HFFc6 (cell line): ENCODE results near the gene UNC45A. TPM values are rescaled to one million over a fixed set of nuclear protein-coding genes. Genes with fewer than 3 reads are reported as not detected.

Experiments used
- DNase-seq: peaks from one replicate; pipeline ENCODE4 v3.0.0-alpha.2; 2018
- H3K27ac Mint-ChIP-seq: 2 replicates; pipeline ENCODE4 v1.8.0; 2020; ENCODE audit warnings: mild to moderate bottlenecking, mixed read lengths
- H3K27me3 Mint-ChIP-seq: 2 replicates; pipeline ENCODE4 v1.8.0; 2021; ENCODE audit warnings: mild to moderate bottlenecking, moderate library complexity, mixed read lengths; ENCODE audit not compliant: insufficient read depth
- H3K36me3 Mint-ChIP-seq: 2 replicates; pipeline ENCODE4 v1.8.0; 2021; ENCODE audit warnings: low read depth, mixed read lengths
- H3K4me1 Mint-ChIP-seq: 2 replicates; pipeline ENCODE4 v1.8.0; 2020; ENCODE audit warnings: low read depth, mixed read lengths
- H3K4me3 Mint-ChIP-seq: 2 replicates; pipeline ENCODE4 v1.8.0; 2020; ENCODE audit warnings: mild to moderate bottlenecking, moderate library complexity, mixed read lengths
- H3K9me3 Mint-ChIP-seq: 2 replicates; pipeline ENCODE4 v1.8.0; 2020; ENCODE audit warnings: mild to moderate bottlenecking, mixed read lengths
- total RNA-seq, 6 experiments: library from RNA; stranded (reverse); fragmentation: NEBNext Ultra II Directional; extraction: Animal tissue kit (Norgen Biotek cat#: 25700); gene quantifications; 2 replicates in 1 of 6; 3 replicates in 5 of 6; pipeline ENCODE4 v1.2.3, GENCODE V29; 2021
- TF ChIP-seq, protein P1 (sequence below): fragments of 200-600 bp; sonication (generic); IDR thresholded peaks from 2 replicates; pipeline ENCODE4 v1.5.0; 2021; ENCODE audit warnings: antibody characterized with exemption, mild to moderate bottlenecking

Gene UNC45A
- total RNA-seq, 6 experiments from 2014 or later, result 65.3 to 77.5 (median 72.1) TPM

DNA sequence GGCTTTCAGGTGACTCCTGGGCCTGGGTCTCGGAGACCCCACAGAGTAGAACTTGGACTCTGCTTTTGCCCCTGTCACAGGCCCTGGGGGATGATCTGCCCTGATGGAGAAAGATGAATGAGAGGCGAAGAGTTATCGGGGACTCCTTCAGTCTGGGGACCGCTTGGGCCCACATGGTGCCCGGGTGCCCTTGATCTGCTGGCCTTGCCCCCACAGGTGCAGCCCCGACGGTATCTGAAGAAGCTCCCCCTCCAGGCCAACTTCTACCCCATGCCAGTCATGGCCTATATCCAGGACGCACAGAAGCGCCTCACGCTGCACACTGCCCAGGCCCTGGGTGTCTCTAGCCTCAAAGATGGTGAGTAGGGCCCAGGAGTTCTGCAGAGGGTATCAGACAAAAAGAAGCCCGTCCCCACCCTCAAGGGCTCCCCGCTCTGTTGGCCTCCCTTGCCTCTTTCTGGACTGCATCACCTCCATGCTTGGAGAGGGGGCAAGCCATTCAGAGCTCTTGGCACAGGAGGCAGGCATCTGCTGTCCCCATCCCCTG, 21.6 kb upstream of the UNC45A start:
- no peaks in the 10 kb centered on the region for H3K9me3 Mint-ChIP-seq
- no peaks in the 10 kb centered on the region for H3K27me3 Mint-ChIP-seq
- H3K4me1 Mint-ChIP-seq, result no peaks in the 10 kb centered on the region
- no peak overlapping the region for H3K4me3 Mint-ChIP-seq
- TF ChIP-seq, protein P1, sequence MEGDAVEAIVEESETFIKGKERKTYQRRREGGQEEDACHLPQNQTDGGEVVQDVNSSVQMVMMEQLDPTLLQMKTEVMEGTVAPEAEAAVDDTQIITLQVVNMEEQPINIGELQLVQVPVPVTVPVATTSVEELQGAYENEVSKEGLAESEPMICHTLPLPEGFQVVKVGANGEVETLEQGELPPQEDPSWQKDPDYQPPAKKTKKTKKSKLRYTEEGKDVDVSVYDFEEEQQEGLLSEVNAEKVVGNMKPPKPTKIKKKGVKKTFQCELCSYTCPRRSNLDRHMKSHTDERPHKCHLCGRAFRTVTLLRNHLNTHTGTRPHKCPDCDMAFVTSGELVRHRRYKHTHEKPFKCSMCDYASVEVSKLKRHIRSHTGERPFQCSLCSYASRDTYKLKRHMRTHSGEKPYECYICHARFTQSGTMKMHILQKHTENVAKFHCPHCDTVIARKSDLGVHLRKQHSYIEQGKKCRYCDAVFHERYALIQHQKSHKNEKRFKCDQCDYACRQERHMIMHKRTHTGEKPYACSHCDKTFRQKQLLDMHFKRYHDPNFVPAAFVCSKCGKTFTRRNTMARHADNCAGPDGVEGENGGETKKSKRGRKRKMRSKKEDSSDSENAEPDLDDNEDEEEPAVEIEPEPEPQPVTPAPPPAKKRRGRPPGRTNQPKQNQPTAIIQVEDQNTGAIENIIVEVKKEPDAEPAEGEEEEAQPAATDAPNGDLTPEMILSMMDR, result no peak
- no peak for DNase-seq
- peaks cover 12% of the 10 kb centered on the region for H3K36me3 Mint-ChIP-seq
- no peak overlapping the region for H3K27ac Mint-ChIP-seq

DNA sequence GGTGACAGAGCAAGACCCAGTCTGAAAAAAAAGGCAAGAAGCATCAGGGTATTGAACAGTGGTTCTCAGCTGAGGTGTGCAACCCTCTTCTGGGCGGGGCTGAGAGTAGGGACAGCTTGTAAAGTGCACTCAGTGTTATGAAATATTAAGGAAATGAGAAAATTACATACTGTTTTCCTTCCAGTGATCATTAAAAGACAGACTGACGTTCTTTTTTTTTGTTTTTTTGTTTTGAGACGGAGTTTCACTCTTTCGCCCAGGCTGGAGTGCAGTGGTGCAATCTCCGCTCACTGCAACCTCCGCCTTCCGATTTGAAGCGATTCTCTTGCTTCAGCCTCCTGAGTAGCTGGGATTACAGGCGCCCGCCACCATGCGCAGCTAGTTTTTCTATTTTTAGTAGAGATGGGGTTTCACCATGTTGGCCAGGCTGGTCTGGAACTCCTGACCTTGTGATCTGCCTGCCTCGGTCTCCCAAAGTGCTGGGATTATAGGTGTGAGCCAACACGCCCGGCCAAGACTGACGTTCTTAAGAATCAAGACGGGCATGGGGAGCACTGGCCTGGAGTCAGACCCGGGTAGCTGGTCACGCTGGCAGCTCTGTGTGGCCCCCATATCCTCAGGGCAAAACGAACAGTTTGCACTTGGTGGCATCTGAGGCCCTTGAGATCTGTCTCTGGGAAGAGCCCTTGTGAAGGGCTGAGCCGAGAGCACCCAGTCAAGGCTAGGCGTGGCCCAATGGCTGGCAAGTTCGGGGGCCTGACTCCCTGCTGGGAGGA, 20.6 kb upstream of the UNC45A start:
- Mint-ChIP-seq H3K4me1 (no peaks in the 10 kb centered on the region), H3K27ac (no peak overlapping the region), H3K36me3 (peaks cover 12% of the 10 kb centered on the region), H3K27me3 (no peaks in the 10 kb centered on the region), H3K4me3 (no peak overlapping the region), H3K9me3 (no peaks in the 10 kb centered on the region)
- TF ChIP-seq, protein P1, result no peak
- no peak for DNase-seq

DNA sequence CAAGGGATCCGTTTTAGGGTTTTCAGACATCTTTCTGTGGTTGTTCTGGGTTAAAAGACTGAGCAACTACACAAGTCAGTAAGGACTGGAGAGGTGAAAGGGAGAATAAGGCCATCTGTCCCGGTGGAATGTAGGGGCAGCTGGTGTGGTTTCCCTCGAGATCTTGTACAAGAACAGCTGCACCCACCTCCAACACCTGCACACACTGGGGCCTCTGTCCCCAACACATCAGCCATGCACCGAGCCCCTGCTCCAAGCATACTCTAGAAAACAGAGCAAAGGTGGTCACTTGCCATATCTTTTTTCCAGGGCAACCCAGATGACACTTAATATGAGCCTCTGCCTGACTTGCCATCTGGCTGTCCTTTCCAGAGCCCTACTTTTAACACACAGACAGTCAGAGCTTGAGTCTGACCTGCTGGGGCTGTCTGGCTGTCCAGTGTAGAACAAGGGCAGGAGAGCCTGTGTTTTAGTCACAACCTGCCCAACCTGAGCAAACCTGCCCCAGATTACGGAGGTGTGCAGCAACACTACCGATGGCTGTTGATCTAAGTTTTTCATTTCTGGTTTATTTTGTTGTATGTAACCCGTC, 19.8 kb upstream of the UNC45A start:
- H3K4me1 Mint-ChIP-seq, result no peaks in the 10 kb centered on the region
- peaks cover 12% of the 10 kb centered on the region for H3K36me3 Mint-ChIP-seq
- no peaks in the 10 kb centered on the region for H3K9me3 Mint-ChIP-seq
- H3K4me3 Mint-ChIP-seq, result no peak overlapping the region
- no peak overlapping the region for H3K27ac Mint-ChIP-seq
- no peak for DNase-seq
- TF ChIP-seq, protein P1, result no peak
- H3K27me3 Mint-ChIP-seq, result no peaks in the 10 kb centered on the region

DNA sequence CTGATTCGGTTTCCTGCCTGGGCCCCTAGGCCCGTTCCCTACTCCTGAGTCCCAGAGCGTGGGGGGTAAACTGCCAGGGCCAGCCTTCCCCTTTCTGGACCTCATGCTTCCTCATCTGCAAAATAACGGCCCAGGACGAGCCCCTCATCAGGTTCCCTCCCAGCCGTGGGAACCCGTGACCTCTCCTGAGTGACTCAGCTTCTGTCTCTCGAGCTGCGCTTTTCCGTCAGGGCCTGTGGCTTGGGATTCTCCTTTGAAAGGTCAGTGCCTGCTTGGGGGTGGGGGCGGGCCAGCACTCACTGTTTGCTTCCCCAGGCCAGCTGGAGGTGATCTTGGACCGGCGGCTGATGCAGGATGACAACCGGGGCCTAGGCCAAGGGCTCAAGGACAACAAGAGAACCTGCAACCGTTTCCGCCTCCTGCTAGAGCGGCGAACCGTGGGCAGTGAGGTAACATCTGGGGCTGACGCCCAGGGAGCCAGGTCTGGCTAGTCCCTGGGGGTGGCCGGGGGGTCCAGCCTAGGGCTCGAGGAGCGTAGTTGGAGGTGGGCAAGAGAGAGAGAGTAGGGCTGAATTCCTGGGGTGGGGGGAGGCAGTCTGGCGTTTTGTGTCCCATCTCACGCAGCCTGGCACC, 19.2 kb upstream of the UNC45A start:
- DNase-seq, result no peak
- Mint-ChIP-seq H3K9me3 (no peaks in the 10 kb centered on the region), H3K27me3 (no peaks in the 10 kb centered on the region), H3K27ac (no peak overlapping the region), H3K4me1 (no peaks in the 10 kb centered on the region), H3K36me3 (peaks cover 12% of the 10 kb centered on the region), H3K4me3 (no peak overlapping the region)
- TF ChIP-seq, protein P1, result no peak

DNA sequence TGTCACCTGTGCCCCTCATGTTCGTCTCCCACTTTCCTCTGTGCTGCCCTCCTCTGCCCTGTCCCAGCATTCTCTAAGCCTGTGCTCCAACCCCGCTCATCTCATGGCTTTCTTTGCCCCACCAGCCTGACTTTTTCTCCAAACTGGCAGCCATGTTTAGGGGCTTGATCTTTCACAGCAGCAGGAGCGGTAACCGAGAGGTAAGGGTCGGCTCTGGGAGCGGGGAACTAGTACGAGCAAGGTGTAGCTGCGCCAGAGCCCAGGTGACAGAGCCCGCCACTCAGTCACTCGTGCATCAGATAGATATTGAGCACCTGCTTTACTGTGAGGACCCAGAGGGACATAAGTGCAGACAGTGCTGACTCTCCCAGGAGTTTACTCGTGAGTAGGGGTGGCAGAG, 18.6 kb upstream of the UNC45A start:
- H3K4me3 Mint-ChIP-seq, result no peak overlapping the region
- peaks cover 12% of the 10 kb centered on the region for H3K36me3 Mint-ChIP-seq
- DNase-seq, result no peak
- H3K27ac Mint-ChIP-seq, result no peak overlapping the region
- TF ChIP-seq, protein P1, result no peak
- H3K27me3 Mint-ChIP-seq, result no peaks in the 10 kb centered on the region
- no peaks in the 10 kb centered on the region for H3K9me3 Mint-ChIP-seq
- no peaks in the 10 kb centered on the region for H3K4me1 Mint-ChIP-seq
